Liver (tissue), 9 donors: ENCODE data around the gene FAM20C. TPM values are rescaled to one million over a fixed set of nuclear protein-coding genes. Genes with fewer than 3 reads are reported as not detected.

Experiments used
- DNase-seq: peaks from one replicate; pipeline ENCODE4 v3.0.0-alpha.2; 2017; ENCODE audit warnings: low spot score
- H3K27ac ChIP-seq, 2 donors: one replicate each; pipeline ENCODE4 v1.7.0; 2013; ENCODE audit warnings: inconsistent platforms in 2 of 2, low read length in 2 of 2, control low read depth in 1 of 2, low read depth in 1 of 2, mild to moderate bottlenecking in 1 of 2
- H3K27me3 ChIP-seq, 4 donors: one replicate each; pipeline versions ENCODE4 v1.6.1 to v1.7.0; 2013; ENCODE audit warnings: low read length in 3 of 4, inconsistent platforms in 1 of 4, mild to moderate bottlenecking in 1 of 4, moderate library complexity in 1 of 4; ENCODE audit not compliant: control insufficient read depth in 4 of 4, insufficient read depth in 4 of 4
- H3K36me3 ChIP-seq, 4 donors: one replicate each; pipeline versions ENCODE4 v1.6.1 to v1.7.0; 2013; ENCODE audit warnings: low read length in 3 of 4, mild to moderate bottlenecking in 3 of 4, low read depth in 1 of 4, moderate library complexity in 1 of 4; ENCODE audit not compliant: control insufficient read depth in 4 of 4, insufficient read depth in 3 of 4
- H3K4me1 ChIP-seq, 4 donors: one replicate each; pipeline versions ENCODE4 v1.6.1 to v1.7.0; 2013; ENCODE audit warnings: low read length in 3 of 4, mild to moderate bottlenecking in 3 of 4, moderate library complexity in 1 of 4; ENCODE audit not compliant: control insufficient read depth in 4 of 4, insufficient read depth in 4 of 4
- H3K4me3 ChIP-seq, 3 donors: one replicate each; pipeline versions ENCODE4 v1.6.1 to v1.7.0; 2013; ENCODE audit warnings: low read length in 3 of 3, control low read depth in 1 of 3, low read depth in 1 of 3, mild to moderate bottlenecking in 1 of 3
- H3K9ac ChIP-seq, 2 donors: one replicate each; pipeline ENCODE4 v1.7.0; 2013; ENCODE audit warnings: low read length in 2 of 2, mild to moderate bottlenecking in 2 of 2, moderate library complexity in 2 of 2, control low read depth in 1 of 2, low read depth in 1 of 2
- H3K9me3 ChIP-seq, 4 donors: one replicate each; pipeline versions ENCODE4 v1.6.1 to v1.7.0; 2013; ENCODE audit warnings: low read length in 3 of 4; ENCODE audit not compliant: control insufficient read depth in 4 of 4
- EGR1 ChIP-seq, 2 donors: IDR thresholded peaks; 2 replicates each; pipeline ENCODE4 v1.6.1; 2016 to 2018; ENCODE audit warnings: antibody characterized with exemption in 2 of 2, low read depth in 2 of 2
- FOXA2 ChIP-seq: IDR thresholded peaks from 2 replicates; pipeline ENCODE4 v1.6.1; 2016; ENCODE audit warnings: antibody characterized with exemption
- HNF4A ChIP-seq, 2 donors: conservative IDR thresholded peaks; 2 replicates each; pipeline ENCODE4 v1.6.1; 2016; ENCODE audit warnings: antibody characterized with exemption in 2 of 2, mild to moderate bottlenecking in 2 of 2
- HNF4G ChIP-seq: IDR thresholded peaks from 2 replicates; pipeline ENCODE4 v1.6.1; 2016; ENCODE audit warnings: antibody characterized with exemption
- NR2F2 ChIP-seq: IDR thresholded peaks from 2 replicates; pipeline ENCODE4 v1.6.1; 2016; ENCODE audit warnings: antibody characterized with exemption
- RAD21 ChIP-seq, 2 donors: IDR thresholded peaks; 2 replicates each; pipeline ENCODE4 v1.6.1; 2016; ENCODE audit warnings: antibody characterized with exemption in 2 of 2, mild to moderate bottlenecking in 2 of 2
- RXRA ChIP-seq, 2 donors: IDR thresholded peaks; 2 replicates each; pipeline ENCODE4 v1.6.1; 2017 to 2018; ENCODE audit warnings: antibody characterized with exemption in 2 of 2, mild to moderate bottlenecking in 1 of 2
- SP1 ChIP-seq: IDR thresholded peaks from 2 replicates; pipeline ENCODE4 v1.6.1; 2018; ENCODE audit warnings: antibody characterized with exemption, mild to moderate bottlenecking
- TAF1 ChIP-seq: conservative IDR thresholded peaks from 2 replicates; pipeline ENCODE4 v1.6.1; 2016; ENCODE audit warnings: antibody characterized with exemption, mild to moderate bottlenecking
- WGBS: extraction: QIAGEN DNeasy Blood & Tissue Kit; methylation state at CpG from one replicate; pipeline ENCODE4 v1.1.7; 2013; 5-methylcytosine and 5-hydroxymethylcytosine counted together
- polyA plus RNA-seq, 2 donors: library from polyadenylated mRNA; stranded (reverse) in 1 of 2; unstranded in 1 of 2; fragments of 200-250 nt in 1 of 2; fragments of >200 nt in 1 of 2; fragmentation: Nextera tagmentation in 1 of 2; extraction: Ambion mirVana in 1 of 2; gene quantifications; one replicate each; pipeline versions ENCODE4 v1.2.1 to v1.2.3, GENCODE V29; 2013 to 2015
- total RNA-seq, 2 donors: library from RNA; depleted of rRNA; stranded (reverse); fragments of >200 nt; gene quantifications; one replicate each; pipeline ENCODE4 v1.2.3, GENCODE V29; 2014
- TF ChIP-seq, protein P1 (sequence below): fragments of 150-350 bp; IDR thresholded peaks from 2 replicates; pipeline ENCODE4 v1.5.1; 2017; ENCODE audit warnings: improper control_type of control experiment, low read depth, low read length; ENCODE audit not compliant: missing input control
- TF ChIP-seq, protein P2 (sequence below): IDR thresholded peaks from 2 replicates; pipeline ENCODE4 v1.6.1; 2016; ENCODE audit warnings: antibody characterized with exemption
- TF ChIP-seq, protein P3 (sequence below): IDR thresholded peaks from 2 replicates; pipeline ENCODE4 v1.6.1; 2016; ENCODE audit warnings: antibody characterized with exemption, mild to moderate bottlenecking
- donor health status: healthy.
- donor health status: healthy.
- donor health status: healthy.
- donor health status: healthy.
- donor health status: healthy.

FAM20C gene
- total and polyA plus RNA-seq, 4 donors: 13.4 to 40.4 (median 31.5) TPM

DNA sequence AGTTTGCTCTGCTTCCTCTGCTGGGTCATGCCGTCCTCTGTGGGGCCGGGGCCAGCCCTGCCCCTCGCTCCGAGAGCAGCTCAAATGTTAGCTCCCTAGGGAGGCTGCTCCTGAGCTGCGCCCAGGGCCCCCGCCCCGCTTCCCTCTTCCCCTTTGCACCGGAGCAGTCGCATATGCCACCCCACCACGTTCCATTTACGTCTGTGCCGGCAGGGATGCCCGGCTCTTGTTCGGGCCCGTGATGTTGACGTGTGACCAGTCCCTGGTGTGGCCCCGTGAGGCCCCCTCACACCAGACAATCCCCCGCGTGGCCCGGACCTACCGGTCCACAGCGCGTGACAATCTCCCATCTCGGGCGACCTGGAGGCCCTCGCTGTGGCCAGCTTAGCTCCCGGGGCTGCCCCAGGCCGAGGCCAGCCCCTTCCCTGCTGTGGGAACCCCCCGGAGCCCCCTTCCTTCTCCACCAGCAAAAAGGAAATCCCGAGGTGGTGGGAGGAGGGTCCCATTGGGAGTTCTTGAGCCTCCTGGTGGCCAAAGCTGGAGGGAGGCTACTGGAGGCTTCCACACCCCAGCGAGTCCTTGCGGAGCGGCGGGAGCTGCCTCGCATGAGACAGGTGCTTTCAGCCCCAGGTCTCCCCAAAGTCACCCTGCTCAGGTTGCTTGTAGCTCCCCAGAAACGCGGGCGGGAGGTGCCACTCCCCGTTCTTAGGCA, 15.2 kb downstream of the FAM20C start:
- TF ChIP-seq, protein P1, sequence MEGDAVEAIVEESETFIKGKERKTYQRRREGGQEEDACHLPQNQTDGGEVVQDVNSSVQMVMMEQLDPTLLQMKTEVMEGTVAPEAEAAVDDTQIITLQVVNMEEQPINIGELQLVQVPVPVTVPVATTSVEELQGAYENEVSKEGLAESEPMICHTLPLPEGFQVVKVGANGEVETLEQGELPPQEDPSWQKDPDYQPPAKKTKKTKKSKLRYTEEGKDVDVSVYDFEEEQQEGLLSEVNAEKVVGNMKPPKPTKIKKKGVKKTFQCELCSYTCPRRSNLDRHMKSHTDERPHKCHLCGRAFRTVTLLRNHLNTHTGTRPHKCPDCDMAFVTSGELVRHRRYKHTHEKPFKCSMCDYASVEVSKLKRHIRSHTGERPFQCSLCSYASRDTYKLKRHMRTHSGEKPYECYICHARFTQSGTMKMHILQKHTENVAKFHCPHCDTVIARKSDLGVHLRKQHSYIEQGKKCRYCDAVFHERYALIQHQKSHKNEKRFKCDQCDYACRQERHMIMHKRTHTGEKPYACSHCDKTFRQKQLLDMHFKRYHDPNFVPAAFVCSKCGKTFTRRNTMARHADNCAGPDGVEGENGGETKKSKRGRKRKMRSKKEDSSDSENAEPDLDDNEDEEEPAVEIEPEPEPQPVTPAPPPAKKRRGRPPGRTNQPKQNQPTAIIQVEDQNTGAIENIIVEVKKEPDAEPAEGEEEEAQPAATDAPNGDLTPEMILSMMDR: no peak
- TF ChIP-seq NR2F2 (no peak), EGR1 (IDR thresholded peaks at IDR 0.05; ENCODE audit: low read depth in 2 of 2) (no peak), RXRA (IDR thresholded peaks at IDR 0.05) (no peak), RAD21 (IDR thresholded peaks at IDR 0.05) (no peak), HNF4G (no peak), FOXA2 (no peak)
- WGBS: 95% methylated on average over 39 of the region's 39 CpGs
- Histone ChIP-seq H3K27me3 (no peaks in the 10 kb centered on the region), H3K27ac (no peak overlapping the region), H3K36me3 (peaks cover 17 to 59% (median 24%) of the 10 kb centered on the region in 4 donors), H3K4me3 (no peak overlapping the region), H3K9ac (no peak overlapping the region), H3K9me3 (no peaks in the 10 kb centered on the region), H3K4me1 (no peaks in the 10 kb centered on the region)
- DNase-seq: no peak

DNA sequence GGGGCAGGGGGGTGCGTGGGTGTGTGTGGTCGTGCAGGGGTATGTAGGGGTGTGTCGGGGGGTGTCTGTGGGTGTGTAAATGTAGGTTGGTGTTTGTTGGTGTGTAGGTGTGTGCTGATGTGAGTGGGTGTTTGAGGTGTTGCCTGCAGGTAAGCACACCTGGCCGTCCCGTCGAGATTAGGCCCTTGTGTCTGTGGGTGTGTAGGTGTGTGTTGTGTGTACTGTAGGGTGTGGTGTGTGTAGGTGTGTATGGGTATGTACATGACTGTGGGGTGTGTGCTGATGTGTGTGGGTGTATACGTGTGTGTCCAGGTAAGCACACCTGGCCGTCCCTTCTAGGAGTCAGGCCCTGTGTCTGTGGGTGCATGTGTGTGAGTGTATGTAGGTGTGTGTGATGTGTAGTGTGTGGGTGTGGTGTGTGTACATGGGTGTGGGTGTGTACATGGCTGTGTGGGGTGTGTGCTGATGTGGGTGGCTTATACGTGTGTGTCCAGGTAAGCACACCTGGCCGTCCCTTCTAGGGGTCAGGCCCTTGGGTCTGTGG, 15.8 kb downstream of the FAM20C start:
- no peaks in the 10 kb centered on the region for H3K9me3 ChIP-seq
- H3K4me1 ChIP-seq: peaks cover 0 to under 1% (median 0%) of the 10 kb centered on the region in 4 donors
- H3K36me3 ChIP-seq: peaks cover 17 to 58% (median 23%) of the 10 kb centered on the region in 4 donors
- TF ChIP-seq SP1: no peak
- TF ChIP-seq, protein P2, sequence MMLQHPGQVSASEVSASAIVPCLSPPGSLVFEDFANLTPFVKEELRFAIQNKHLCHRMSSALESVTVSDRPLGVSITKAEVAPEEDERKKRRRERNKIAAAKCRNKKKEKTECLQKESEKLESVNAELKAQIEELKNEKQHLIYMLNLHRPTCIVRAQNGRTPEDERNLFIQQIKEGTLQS: no peak
- H3K27ac ChIP-seq: no peak overlapping the region
- H3K27me3 ChIP-seq: no peaks in the 10 kb centered on the region
- H3K9ac ChIP-seq: no peak overlapping the region
- no peak overlapping the region for H3K4me3 ChIP-seq
- 90% methylated on average over 10 of the region's 10 CpGs for WGBS
- DNase-seq: no peak

DNA sequence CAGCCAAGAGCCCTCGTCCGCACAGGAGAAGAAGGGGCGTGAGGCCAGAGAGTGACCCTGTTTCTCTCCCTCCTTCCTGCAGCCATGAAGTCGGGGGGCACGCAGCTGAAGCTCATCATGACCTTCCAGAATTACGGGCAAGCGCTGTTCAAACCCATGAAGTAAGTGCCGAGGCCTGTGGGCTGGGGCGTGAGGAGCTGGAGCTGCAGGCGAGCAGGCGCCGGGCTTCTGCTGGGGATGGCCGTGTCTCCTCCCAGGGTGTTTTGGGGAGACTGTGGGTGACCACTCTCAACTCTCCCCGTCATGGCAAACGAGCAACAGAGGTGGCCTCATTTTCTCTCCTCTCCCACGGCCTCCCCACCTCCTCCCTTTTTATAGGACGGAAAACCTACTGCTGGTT, 16.4 kb downstream of the FAM20C start:
- no peak overlapping the region for H3K9ac ChIP-seq
- peaks cover 0 to 7% (median 3%) of the 10 kb centered on the region in 4 donors for H3K4me1 ChIP-seq
- H3K27me3 ChIP-seq: no peaks in the 10 kb centered on the region
- no peak overlapping the region for H3K27ac ChIP-seq
- 94% methylated on average over 17 of the region's 17 CpGs for WGBS
- TF ChIP-seq, protein P3, sequence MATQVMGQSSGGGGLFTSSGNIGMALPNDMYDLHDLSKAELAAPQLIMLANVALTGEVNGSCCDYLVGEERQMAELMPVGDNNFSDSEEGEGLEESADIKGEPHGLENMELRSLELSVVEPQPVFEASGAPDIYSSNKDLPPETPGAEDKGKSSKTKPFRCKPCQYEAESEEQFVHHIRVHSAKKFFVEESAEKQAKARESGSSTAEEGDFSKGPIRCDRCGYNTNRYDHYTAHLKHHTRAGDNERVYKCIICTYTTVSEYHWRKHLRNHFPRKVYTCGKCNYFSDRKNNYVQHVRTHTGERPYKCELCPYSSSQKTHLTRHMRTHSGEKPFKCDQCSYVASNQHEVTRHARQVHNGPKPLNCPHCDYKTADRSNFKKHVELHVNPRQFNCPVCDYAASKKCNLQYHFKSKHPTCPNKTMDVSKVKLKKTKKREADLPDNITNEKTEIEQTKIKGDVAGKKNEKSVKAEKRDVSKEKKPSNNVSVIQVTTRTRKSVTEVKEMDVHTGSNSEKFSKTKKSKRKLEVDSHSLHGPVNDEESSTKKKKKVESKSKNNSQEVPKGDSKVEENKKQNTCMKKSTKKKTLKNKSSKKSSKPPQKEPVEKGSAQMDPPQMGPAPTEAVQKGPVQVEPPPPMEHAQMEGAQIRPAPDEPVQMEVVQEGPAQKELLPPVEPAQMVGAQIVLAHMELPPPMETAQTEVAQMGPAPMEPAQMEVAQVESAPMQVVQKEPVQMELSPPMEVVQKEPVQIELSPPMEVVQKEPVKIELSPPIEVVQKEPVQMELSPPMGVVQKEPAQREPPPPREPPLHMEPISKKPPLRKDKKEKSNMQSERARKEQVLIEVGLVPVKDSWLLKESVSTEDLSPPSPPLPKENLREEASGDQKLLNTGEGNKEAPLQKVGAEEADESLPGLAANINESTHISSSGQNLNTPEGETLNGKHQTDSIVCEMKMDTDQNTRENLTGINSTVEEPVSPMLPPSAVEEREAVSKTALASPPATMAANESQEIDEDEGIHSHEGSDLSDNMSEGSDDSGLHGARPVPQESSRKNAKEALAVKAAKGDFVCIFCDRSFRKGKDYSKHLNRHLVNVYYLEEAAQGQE: no peak
- no peak for TF ChIP-seq HNF4G
- TF ChIP-seq HNF4A (conservative IDR thresholded peaks at IDR 0.05): no peak
- no peak for TF ChIP-seq RXRA (IDR thresholded peaks at IDR 0.05)
- TF ChIP-seq SP1: no peak
- TF ChIP-seq TAF1: no peak
- TF ChIP-seq EGR1 (IDR thresholded peaks at IDR 0.05; ENCODE audit: low read depth in 2 of 2): no peak
- TF ChIP-seq, protein P2: no peak
- no peak for TF ChIP-seq FOXA2
- no peaks in the 10 kb centered on the region for H3K9me3 ChIP-seq
- no peak for DNase-seq
- H3K36me3 ChIP-seq: peaks cover 17 to 53% (median 19%) of the 10 kb centered on the region in 4 donors
- H3K4me3 ChIP-seq: no peak overlapping the region
